ENCODE measurements around the gene IL1RAPL2.

IL1RAPL2 gene

DNA sequence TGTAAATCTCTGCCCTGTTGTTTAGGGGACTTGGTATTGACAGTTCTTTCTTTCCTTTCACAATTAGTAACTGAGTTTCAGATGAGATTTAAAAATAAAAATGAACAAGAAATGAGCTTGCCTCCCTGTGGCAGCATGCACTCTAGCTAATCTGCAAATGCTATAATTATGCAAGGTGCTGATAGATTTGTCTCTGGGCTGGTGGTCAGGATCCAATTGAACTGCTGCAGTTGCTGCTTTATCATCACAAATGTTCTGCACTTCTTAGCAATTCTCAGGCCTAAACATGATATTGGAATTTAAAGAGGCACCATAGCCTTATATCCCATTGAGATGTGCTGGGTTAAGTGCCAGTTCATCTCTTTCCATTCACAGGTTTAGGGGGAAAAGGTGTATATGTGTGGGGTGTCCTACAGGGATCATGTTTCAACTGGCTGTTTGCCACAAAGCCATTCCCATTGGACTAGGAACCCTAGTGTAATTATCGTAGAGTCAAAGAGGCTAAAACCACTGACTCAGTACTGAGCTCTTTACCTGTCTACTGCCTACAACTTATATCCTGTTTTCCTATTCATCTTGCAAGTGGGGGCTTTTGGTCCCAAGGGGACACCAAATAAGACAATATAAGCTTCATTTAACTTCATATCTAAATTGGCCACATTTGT is 914.8 kb downstream of the IL1RAPL2 start:
- Histone ChIP-seq H3K27me3 (ENCODE audit: control insufficient read depth, low read length) (no peaks in the 10 kb centered on the region), H3F3A (ENCODE audit: control insufficient read depth, insufficient read depth) (no peaks in the 10 kb centered on the region), H3K4me2 (ENCODE audit: low read length) (no peak overlapping the region), H3K9me3 (ENCODE audit: control insufficient read depth, insufficient read depth, low read length) (no peaks in the 10 kb centered on the region), H3K9me2 (replicated peaks; ENCODE audit: control insufficient read depth, low read length) (no peaks in the 10 kb centered on the region), H3K4me1 (ENCODE audit: control insufficient read depth, low read length) (no peaks in the 10 kb centered on the region), H3K27ac (ENCODE audit: low read depth, low read length) (no peak overlapping the region), H4K20me1 (ENCODE audit: control insufficient read depth, insufficient read depth, low read depth, low read length) (no peaks in the 10 kb centered on the region), H3K79me2 (ENCODE audit: control insufficient read depth, low read length) (no peaks in the 10 kb centered on the region), H3K36me3 (ENCODE audit: control insufficient read depth, low read length) (no peaks in the 10 kb centered on the region), H3K4me3 (ENCODE audit: low read length) (no peak overlapping the region)
- TF ChIP-seq, protein P1, sequence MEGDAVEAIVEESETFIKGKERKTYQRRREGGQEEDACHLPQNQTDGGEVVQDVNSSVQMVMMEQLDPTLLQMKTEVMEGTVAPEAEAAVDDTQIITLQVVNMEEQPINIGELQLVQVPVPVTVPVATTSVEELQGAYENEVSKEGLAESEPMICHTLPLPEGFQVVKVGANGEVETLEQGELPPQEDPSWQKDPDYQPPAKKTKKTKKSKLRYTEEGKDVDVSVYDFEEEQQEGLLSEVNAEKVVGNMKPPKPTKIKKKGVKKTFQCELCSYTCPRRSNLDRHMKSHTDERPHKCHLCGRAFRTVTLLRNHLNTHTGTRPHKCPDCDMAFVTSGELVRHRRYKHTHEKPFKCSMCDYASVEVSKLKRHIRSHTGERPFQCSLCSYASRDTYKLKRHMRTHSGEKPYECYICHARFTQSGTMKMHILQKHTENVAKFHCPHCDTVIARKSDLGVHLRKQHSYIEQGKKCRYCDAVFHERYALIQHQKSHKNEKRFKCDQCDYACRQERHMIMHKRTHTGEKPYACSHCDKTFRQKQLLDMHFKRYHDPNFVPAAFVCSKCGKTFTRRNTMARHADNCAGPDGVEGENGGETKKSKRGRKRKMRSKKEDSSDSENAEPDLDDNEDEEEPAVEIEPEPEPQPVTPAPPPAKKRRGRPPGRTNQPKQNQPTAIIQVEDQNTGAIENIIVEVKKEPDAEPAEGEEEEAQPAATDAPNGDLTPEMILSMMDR (IDR thresholded peaks at IDR 0.05; ENCODE audit: low read depth, low read length, poor library complexity, severe bottlenecking), result no peak
- no peak for TF ChIP-seq EZH2phosphoT487 (IDR thresholded peaks at IDR 0.05; ENCODE audit: borderline replicate concordance, low read length)

DNA sequence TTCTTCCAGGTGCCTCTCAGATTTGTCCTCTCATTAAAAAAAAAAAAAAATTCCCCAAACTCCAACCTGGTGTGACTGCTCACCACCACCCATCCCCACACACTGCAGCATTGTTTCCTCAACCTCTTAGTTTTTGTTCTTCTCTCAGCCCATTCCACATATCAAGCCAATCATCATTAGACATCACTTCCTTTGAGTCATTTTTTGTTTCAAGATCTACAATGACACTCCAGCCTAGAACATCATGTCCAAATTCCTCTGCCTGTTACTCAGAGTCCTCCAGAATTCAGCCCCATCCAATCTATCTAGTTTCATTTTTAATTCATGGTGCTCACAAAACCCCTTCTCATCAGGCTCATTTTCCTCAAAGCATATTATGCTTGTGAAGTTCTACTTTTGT is 917.0 kb downstream of the IL1RAPL2 start:
- TF ChIP-seq, protein P1 (IDR thresholded peaks at IDR 0.05; ENCODE audit: low read depth, low read length, poor library complexity, severe bottlenecking), result no peak
- no peak for TF ChIP-seq EZH2phosphoT487 (IDR thresholded peaks at IDR 0.05; ENCODE audit: borderline replicate concordance, low read length)
- Histone ChIP-seq H3K4me1 (ENCODE audit: control insufficient read depth, low read length) (no peaks in the 10 kb centered on the region), H3K36me3 (ENCODE audit: control insufficient read depth, low read length) (no peaks in the 10 kb centered on the region), H3K9me3 (ENCODE audit: control insufficient read depth, insufficient read depth, low read length) (no peaks in the 10 kb centered on the region), H3K27me3 (ENCODE audit: control insufficient read depth, low read length) (no peaks in the 10 kb centered on the region), H3K4me3 (ENCODE audit: low read length) (no peak overlapping the region), H3K4me2 (ENCODE audit: low read length) (no peak overlapping the region), H4K20me1 (ENCODE audit: control insufficient read depth, insufficient read depth, low read depth, low read length) (no peaks in the 10 kb centered on the region), H3K79me2 (ENCODE audit: control insufficient read depth, low read length) (no peaks in the 10 kb centered on the region), H3K9me2 (replicated peaks; ENCODE audit: control insufficient read depth, low read length) (no peaks in the 10 kb centered on the region), H3K27ac (ENCODE audit: low read depth, low read length) (no peak overlapping the region), H3F3A (ENCODE audit: control insufficient read depth, insufficient read depth) (no peaks in the 10 kb centered on the region)

GRCh38 chrX:105488716-105489115 is 922.7 kb downstream of the IL1RAPL2 start:
- H3K9me2 ChIP-seq (replicated peaks; ENCODE audit: control insufficient read depth, low read length), result no peaks in the 10 kb centered on the region
- no peaks in the 10 kb centered on the region for H3K27me3 ChIP-seq (ENCODE audit: control insufficient read depth, low read length)
- H4K20me1 ChIP-seq (ENCODE audit: control insufficient read depth, insufficient read depth, low read depth, low read length), result no peaks in the 10 kb centered on the region
- H3F3A ChIP-seq (ENCODE audit: control insufficient read depth, insufficient read depth), result no peaks in the 10 kb centered on the region
- no peaks in the 10 kb centered on the region for H3K79me2 ChIP-seq (ENCODE audit: control insufficient read depth, low read length)
- no peak overlapping the region for H3K4me3 ChIP-seq (ENCODE audit: low read length)
- H3K4me1 ChIP-seq (ENCODE audit: control insufficient read depth, low read length), result no peaks in the 10 kb centered on the region
- no peaks in the 10 kb centered on the region for H3K36me3 ChIP-seq (ENCODE audit: control insufficient read depth, low read length)
- H3K4me2 ChIP-seq (ENCODE audit: low read length), result no peak overlapping the region
- H3K27ac ChIP-seq (ENCODE audit: low read depth, low read length), result no peak overlapping the region
- H3K9me3 ChIP-seq (ENCODE audit: control insufficient read depth, insufficient read depth, low read length), result no peaks in the 10 kb centered on the region
- no peak for TF ChIP-seq EZH2phosphoT487 (IDR thresholded peaks at IDR 0.05; ENCODE audit: borderline replicate concordance, low read length)
- TF ChIP-seq, protein P1 (IDR thresholded peaks at IDR 0.05; ENCODE audit: low read depth, low read length, poor library complexity, severe bottlenecking), result no peak

Measured in DOHH2 (cell line).